SU-DHL-6 (cell line): ENCODE results near the gene HEMK1.

ENCODE experiments used
- EZH2phosphoT487 ChIP-seq: fragments of 200-600 bp; sonication (generic), shearing (Covaris generic); conservative IDR thresholded peaks from 2 replicates; pipeline ENCODE4 v1.6.1; 2018; ENCODE audit warnings: mild to moderate bottlenecking, antibody characterized with exemption, low read length, moderate library complexity, mixed read lengths
- TF ChIP-seq, protein P1 (sequence below): fragments of 200-600 bp; sonication (generic); IDR thresholded peaks from one replicate; pipeline ENCODE4 v1.5.1; 2017; ENCODE audit warnings: antibody characterized with exemption, mild to moderate bottlenecking, low read length, moderate library complexity; ENCODE audit not compliant: insufficient read depth, poor library complexity, severe bottlenecking

DNA sequence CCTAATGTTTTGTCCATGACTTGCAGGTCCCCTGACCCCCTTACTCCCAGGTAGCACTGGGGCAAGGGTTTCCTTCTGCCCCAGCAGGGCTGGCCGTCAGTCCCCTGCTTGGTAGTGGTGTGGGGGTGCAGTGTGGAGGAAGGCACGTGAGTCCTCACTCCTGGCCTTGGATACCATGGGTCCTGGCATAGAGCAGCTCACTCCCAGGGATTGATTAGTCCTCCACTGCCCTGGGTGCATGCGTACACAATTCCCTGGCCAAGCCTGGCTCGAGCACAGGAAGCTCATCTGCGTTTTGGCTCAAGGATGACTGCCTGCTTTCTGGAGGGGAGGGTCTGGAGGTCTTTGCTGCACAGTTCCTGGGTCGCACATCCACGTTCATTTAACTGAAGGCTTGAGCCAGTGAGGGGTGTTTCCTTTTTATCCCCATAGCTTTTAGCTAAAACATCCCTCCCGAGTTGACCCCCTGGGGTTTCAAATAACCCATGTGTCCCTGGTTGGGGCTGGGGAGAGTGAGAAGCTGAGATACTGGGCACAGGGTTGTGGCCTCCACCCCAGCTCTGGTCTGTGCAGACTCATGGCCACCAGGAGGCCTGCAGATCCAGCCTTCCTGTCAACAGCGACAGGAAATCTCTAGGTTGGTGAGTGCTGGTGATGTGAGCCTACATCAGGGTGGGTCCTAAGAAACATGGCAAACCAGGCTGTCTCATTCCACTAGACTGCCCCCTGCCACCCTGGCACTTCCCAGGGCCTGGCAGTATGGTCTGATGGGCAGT is 11.5 kb downstream of the HEMK1 start:
- TF ChIP-seq, protein P1, sequence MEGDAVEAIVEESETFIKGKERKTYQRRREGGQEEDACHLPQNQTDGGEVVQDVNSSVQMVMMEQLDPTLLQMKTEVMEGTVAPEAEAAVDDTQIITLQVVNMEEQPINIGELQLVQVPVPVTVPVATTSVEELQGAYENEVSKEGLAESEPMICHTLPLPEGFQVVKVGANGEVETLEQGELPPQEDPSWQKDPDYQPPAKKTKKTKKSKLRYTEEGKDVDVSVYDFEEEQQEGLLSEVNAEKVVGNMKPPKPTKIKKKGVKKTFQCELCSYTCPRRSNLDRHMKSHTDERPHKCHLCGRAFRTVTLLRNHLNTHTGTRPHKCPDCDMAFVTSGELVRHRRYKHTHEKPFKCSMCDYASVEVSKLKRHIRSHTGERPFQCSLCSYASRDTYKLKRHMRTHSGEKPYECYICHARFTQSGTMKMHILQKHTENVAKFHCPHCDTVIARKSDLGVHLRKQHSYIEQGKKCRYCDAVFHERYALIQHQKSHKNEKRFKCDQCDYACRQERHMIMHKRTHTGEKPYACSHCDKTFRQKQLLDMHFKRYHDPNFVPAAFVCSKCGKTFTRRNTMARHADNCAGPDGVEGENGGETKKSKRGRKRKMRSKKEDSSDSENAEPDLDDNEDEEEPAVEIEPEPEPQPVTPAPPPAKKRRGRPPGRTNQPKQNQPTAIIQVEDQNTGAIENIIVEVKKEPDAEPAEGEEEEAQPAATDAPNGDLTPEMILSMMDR: no peak
- no peak for TF ChIP-seq EZH2phosphoT487
